HG02588 (cell line): ENCODE data around the gene S100A5.

ENCODE experiments used
- ATAC-seq: cut with Tn5 transposase; IDR thresholded peaks from one replicate; pipeline ENCODE4 v1.9.1; 2021; ENCODE audit warnings: mild to moderate bottlenecking, moderate library complexity; ENCODE audit not compliant: unreplicated experiment

Gene S100A5

DNA sequence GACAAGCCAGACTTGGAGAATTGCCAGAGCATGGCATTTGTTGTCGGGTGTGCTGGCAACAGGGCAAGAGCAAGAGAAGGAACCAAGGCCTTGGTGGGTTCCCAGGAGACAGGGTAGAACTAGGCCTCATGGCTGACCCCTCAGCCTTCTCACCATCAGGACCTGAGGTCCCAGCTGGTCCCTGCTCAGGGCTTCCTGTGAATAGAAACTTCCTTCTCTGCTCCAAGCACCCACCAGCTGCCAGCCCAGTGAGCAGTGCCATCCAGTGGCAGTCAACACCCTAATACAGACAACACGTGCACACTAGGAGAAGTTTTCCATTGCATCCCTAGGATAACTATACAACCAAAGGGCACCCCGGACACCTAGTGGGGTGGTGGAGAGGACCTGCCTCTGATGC, 27.7 kb downstream of the S100A5 start:
- no peak for ATAC-seq

DNA sequence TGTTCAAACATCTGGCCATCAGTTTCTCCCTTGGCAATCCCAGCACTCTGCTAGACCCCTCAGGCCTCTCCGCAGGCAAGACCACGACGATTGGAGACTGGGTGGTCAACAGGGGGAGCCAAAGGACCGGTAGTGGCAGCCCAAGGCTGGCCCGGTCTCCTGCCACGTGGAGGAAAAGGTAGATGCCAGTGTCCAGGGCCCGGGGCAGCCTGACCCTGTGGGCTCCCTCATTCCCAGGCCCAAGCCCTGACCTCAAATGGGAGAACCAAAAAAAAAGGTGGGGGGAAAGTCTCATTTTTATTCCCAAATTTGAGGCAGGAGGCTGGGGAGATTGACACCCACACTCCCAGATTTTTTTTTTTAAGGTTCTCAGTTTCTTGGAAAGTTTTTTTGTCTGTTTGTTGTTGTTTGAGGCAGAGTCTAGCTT, 29.7 kb downstream of the S100A5 start:
- no peak for ATAC-seq

DNA sequence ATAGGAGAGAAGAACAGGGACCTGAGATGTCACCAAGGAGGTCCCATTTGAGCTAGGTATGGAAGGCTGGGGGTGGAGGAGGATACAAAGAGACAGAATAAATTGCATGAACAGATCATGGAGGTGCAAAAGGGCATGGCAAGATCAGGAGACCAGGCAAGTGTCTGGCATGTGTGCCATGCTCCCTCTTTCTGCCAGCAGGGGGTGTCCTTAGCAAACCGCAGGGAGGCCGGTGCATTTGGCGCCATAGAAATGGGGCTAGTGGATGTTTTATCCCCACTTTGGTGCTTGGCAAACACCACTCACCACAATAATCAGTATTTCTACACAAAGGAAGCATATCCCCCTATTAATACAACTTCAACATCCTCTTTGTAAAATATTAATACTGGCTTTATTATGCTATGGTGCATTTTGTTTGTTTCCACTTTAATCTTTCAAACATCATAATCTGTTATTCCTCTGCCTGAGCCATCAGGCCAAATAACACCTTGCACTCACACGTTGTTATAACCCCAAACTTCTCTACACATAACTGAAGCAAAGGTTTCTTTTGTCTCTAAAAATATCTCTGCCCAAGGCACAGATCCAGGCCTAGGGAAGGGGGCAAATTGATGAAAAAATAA, 30.9 kb downstream of the S100A5 start:
- no peak for ATAC-seq

- ATAC-seq = no peak
These were observed 31.7 kb downstream of the S100A5 start for GRCh38 chr1:153509036-153509435.

DNA sequence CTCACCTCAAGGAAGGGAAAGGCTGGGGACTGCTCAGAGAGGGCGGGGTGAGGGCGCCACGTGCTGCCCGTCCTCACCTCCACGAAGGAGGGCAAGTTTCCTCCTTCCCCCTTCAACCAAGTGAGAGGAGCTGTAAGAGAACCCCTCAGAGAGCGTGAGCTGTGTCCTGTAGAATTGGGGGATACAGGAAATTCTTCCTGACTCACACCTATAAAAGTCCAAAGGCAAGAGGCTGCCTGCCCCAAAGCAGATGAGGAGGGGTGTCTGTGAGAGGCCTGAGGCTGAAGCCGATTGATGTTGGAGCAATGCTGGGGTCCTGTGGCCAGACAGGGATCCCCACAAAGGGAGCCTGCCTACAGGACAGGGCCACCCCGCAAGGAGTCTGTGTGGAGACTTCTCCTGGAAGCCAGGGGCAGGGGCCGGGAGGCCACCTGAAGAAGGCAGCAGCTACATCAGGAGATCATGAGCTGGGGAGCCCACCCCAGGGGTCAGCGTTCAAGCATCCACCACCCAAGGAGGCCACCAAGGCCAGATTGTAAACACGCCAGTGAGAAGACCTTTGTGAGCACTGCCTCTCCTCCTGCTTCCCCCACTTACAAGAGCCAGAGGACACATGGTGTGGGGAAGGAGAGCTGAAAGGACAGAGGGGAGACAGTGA, 32.7 kb downstream of the S100A5 start:
- no peak for ATAC-seq

GRCh38 chr1:153506831-153507413, 33.8 kb downstream of the S100A5 start:
- no peak for ATAC-seq

GRCh38 chr1:153506386-153506785, 34.3 kb downstream of the S100A5 start:
- ATAC-seq = no peak

- ATAC-seq = no peak
These were observed 35.2 kb downstream of the S100A5 start for GRCh38 chr1:153505576-153505975.

GRCh38 chr1:153503766-153504165, 37.0 kb downstream of the S100A5 start:
- no peak for ATAC-seq

GRCh38 chr1:153498746-153499145, 42.0 kb downstream of the S100A5 start:
- no peak for ATAC-seq

- ATAC-seq = no peak
These were observed 45.2 kb downstream of the S100A5 start for GRCh38 chr1:153495536-153495935.

DNA sequence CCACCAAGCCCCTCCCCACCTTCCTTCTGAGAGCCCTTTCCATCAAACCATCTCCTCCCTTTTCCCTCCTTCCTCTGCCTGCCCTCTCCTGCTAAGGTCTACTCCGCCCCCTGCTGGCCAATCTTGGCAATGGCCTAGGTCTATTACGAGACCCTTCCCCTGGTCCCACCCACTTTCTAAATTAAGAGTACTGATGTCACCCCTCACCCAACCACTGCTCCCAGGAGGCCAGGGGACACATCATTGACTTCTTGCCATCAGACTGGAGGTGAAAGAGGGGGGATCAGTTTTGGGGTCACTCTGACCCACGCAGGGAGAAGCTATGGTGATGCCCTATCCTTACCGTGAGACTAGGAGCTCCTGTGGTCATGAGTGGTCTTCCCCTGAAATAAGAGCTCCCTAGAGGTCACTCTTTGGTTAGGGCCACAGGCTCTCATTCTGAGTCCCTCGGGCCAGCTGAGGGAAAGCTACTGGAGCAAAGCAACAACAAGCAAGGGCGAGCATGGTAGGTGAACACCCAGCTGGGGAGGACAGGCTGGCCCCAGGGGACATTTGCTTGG, 45.7 kb downstream of the S100A5 start:
- ATAC-seq = no peak

DNA sequence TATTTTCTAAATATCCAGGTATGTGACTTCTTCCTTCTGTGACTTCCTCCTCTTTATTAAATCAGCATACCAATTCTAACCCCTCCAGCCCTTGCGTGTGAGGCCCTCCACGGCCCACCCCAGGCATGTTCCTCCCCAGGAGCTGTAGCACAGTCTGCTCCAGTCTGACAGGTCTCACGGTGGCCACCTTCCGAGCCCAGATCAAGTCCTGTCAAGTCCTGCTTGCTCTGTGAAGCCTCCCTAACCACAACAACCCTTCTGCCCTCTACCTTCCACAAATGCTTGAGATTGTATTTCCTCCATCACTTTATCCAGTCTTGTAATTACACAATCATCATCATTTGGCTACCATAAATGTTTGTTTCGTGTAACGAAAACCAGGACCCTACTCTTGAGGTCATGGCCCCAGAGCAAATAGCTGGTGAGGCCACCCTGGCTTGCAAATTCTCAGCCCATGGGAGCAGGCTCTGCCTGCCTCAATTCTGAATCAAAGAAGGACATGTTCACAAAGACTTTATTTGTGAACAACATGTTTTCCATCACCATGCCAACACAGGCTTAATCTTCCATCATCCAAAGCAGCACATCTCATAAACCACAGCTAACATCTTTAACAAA, 47.3 kb downstream of the S100A5 start:
- ATAC-seq = no peak

DNA sequence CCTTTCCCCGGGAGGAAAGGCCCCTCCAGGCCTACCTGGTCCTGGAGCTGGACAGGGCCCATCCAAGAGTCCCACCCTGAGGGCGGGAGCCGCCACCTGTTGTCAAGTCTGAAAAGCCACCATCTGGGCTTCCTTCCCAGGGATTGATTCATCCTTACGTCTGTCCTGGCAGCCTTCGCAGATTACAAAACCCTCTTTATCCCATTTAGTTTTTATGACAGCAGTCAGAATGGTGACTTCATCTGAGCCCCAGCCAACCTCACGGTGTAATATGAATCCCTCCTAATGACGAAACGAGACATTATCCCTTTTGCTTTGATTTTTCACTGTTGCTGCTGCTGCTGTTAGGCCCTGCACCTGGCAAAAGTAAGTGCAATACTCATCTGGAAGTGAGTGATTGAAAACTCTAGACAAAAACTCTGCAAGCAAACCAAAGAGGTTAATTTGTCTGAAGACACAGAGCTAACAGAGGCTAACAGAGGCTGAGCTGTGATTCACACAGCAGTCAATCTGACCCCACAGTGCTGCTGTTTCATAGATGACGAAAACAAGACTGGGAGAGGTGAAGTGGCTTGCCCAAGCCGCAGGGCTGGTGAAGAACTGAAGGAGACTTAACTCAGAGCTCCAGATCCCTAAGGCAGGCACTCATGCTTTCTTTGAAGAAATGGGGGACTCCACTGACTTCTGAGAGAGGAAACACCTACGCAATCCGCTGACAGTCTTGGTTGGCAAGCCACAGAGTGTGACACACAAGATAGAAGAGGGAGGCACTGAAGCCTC, 50.3 kb downstream of the S100A5 start:
- no peak for ATAC-seq

GRCh38 chr1:153488731-153489130, 52.0 kb downstream of the S100A5 start:
- ATAC-seq = no peak

DNA sequence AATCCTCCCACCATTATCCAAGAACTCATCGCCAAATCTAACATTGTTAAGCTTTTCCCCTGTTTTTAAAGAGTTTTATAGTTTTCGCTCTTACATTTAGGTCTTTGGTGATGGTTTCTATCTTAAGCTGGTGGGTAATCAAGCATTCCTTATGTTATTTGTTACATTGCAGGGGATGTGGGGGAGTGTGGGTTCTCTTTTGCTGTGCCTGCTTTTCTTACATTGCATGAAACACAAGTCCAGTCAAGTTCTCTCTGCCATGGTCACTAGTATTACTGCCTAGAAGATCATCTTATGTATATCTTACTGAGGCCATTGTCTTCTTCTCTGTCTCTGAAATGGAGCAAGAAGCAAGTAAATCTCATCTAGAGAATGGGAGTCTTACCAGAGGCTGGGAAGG, 53.0 kb downstream of the S100A5 start:
- ATAC-seq = no peak
